NCI-H2107 treated with DMSO at 0.1 percent for 48 hours (cell line): Measurements from ENCODE around the gene CUX1.

Experiments used
- DNase-seq: peaks from one replicate; lab custom pipeline; 2025; ENCODE audit not compliant: unreplicated experiment; lab: John Stamatoyannopoulos, UW

CUX1 gene

DNA sequence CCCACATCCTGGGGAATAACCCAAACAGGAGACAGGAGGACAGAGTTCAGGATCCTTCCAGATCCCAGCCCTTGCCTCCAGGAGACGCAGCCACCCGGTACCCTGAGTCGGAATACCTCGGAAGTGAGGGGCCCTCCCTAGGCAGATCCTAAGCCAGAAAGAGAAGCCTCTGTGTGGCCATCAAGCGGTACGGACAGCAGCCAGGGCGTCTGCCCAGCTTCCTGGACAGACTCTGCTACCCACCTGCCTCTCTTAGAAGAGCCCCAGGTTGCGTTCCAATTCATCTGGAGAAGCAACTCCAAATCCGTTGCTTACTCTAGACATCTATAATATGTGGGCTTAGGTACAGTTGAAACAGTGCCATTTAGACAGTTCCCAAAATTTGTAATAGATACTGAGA, 249.1 kb downstream of the CUX1 start:
- DNase-seq = no peak

- no peak for DNase-seq
Measured at GRCh38 chr7:102068846-102069245, 251.4 kb downstream of the CUX1 start.

DNA sequence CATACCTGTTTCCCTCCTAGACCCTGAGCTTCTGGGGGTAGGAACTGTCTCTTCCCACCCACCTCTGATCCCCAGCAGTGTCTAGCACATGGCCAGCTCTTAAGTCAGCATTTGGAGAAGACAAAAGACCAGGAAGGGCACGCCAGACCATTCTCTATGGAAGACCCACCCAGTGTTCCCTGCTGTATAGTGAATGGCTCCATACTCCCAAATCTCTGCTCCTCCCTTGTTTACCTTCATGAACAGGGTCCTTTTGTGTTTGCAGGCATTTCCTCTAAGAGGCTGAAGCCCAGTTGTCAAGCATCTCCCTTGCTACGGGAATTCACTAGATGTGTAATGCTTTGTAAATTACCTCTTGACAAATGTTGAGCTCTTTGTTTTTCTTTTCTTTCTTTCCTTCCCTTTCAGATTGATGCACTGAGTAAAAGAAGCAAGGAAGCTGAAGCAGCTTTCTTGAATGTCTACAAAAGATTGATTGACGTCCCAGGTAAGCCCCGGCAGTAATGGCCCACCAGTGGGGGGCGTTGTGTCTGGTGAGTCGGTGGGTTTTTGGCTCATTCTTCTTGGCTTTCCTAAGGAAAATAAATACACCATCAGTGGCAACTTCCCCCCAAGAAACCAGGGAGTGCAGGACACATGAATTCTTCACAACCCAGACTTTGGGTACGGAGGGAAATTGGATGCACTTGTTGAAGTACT, 252.7 kb downstream of the CUX1 start:
- DNase-seq = no peak

DNA sequence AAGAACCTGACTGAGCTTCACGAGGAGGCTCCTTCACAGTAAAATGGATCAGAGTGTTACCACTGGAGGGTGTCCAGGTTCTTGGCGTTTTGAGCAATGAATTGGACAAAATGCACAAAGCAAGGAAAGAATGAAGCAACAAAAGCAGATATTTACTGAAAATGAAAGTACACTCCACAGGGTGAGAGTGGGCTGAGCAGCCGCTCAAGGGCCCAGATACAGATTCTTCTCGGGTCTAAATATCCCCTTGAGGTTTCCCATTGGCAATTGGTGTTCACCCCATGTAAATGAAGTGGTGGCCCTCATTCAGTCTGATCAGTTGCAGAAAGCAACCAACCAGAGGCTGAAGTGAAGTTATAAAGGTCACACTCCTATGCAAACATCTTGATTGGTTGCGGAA, 254.6 kb downstream of the CUX1 start:
- no peak for DNase-seq

DNA sequence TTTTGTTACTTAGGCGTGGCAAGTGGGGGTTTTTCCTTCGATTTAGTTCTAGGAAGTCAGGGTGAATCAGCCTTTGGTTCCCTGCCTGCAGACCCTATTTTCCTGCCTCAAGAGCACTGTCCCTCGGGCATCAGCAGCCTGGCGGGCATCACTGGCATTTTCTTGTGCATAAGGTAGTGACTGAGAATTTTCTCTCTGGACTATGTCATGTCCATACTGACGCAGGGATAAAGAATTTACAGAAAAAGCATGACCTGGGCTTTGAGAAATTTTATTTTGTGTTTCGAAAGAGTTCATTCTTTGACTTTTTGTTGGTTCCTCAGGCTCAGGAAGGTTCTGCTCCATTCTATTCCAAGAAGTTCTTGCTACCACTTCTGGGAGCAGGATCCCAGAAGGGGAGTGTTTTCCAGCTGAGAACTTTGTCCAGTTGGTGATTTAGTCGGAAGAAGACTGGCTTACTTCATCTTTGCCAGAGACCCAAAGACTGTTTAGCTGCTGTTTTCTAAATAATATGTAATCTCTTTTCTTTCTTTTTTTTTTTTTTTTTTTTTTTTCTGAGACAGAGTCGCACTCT, 255.3 kb downstream of the CUX1 start:
- no peak for DNase-seq

DNA sequence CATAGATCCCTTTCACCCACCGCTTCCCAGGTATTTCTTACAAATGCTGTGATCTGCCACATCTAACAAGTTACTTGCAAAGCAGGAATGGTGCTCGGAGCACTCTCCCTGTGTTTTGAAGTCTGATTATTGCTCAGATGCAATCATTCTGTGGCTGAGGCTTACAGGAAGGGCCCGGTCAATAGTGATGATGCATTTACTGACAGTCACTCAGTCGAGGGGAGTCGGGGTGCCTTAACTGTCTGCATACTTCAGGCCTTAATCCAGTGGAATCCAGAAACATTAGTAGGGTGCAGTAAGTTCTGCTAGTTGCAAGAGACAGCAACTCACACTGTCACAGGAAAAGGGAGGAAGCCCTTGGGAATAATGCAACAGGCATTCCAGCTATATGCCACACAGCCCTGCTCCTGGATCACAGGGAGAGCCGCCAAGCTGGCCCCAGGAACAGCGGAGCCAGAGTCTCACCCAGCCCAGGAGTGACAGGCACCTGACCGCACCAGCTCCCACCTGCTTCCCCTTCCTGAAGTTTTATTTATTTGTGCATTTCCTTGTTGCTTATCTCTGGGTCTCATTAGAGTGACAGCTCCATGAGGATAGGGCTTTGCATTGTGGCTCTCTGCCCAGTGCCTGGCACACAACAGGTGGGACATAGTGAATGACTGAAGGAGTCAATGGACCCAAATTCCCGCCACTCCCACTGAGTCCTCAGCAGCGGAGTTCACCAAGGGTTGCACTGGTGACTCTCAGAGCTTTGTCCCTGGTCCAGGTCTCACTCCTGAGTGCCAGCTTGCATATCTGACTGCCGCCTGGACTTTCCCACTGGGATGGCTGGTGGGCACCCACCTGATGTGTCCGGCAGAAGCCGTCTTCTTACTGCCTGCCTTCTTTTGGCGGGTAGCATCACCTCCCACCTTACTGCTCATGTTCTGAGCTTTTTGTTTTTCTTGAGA, 256.8 kb downstream of the CUX1 start:
- no peak for DNase-seq

DNA sequence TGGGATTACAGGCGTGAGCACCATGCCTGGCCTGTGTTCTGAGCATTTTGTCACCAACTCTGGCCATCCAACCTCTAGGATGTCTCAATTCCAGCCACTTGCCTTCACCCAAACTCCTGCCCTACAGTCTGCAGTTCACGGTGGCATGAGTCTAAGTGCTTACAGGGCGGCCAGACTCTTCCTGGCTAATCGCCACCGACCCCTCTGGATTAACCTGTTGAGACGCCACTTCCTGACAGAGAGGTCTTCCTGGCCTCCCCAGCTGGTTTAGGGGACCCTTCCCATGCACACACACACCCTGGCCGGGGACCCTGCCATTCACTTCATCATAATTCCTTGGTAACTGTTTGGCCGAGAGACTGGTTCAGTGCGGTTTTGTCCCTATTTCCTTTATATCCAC, 257.7 kb downstream of the CUX1 start:
- DNase-seq = no peak

GRCh38 chr7:102075553-102076135, 258.2 kb downstream of the CUX1 start:
- no peak for DNase-seq

GRCh38 chr7:102077081-102077480, 259.7 kb downstream of the CUX1 start:
- no peak for DNase-seq

GRCh38 chr7:102079140-102080018, 262.0 kb downstream of the CUX1 start:
- no peak for DNase-seq

- DNase-seq = no peak
Measured at GRCh38 chr7:102080019-102080433, 262.6 kb downstream of the CUX1 start.

DNA sequence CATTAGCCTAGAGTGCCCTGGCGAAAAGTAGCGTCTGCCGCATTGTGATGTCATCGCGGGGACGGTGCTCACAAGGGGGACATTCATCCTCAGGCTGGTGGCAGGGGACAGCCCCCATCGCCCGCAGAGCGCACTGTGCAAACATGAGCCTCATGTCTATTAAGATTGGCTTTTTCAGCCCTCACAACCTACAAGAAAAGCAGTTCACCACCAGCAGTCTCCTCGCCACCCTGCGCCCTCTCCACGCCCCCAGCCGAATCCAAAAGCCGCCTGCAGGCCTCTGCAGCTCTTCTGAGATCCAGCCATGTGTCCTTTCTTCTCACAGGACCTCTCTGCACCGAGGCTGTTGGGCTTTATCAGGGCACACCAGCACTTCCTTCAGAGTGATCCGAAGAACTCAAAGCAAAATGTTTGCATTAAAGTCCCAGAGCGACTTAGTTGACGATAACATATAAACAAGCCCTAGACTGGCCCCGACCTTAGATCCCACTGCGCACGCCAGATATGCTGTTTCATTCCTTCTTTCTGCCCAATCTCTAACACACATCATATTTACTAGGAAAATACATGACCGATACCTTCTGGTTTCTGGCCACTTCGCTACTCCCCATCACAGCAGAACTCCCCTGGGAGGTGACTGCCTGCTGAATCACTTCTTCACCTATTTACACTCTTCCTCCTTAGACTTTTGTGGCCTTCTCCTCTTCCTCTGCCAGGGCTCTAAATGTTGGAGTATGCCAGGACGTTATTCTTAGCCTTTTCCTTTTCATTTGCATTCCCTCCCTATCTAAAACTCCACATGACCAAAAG, 263.2 kb downstream of the CUX1 start:
- no peak for DNase-seq

DNA sequence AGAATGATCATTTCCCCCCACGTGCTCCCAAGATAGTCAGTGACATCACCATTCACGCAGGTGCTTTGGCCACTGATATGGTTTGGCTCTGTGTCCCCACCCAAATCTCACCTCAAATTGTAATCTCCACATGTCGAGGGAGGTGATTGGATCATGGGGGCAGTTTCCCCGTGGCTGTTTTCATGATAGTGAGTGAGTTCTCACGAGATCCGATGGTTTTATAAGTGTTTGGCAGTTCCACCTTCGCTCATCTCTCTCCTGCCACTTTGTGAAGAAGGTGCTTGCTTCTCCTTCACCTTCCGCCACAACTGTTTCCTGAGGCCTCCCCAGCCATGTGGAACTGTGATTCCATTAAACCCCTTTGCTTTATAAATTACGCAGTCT, 263.8 kb downstream of the CUX1 start:
- DNase-seq = no peak

DNA sequence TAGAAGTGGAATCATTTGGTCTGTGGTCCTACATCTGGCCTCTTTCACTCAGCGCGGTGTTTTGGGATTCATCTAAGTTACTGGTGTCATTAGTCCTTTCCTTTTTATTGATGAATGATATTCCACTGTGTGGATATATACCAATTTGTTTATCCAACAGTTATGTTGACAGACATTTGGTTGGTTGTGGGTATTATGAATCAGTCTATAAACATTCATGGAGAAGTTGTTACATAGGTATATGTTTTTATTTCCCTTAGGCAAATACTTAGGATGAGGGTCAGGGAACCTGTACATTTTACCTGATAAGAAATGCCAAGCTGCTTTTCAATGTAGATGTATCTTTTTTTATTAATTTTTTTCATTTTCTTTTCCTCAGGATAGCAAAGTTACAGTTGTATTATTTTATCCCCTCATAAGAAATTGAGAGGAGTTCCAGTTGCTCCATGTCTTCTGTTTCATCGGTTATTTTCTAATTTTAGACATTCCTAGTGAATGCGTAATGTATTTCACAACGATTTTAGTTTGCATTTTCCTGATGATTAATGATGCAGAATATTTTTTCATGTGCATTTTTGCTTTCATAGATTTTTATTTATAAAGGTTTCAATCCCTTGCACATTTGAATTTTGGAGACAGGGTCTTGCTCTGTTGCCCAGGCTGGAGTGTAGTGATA, 265.4 kb downstream of the CUX1 start:
- no peak for DNase-seq

DNA sequence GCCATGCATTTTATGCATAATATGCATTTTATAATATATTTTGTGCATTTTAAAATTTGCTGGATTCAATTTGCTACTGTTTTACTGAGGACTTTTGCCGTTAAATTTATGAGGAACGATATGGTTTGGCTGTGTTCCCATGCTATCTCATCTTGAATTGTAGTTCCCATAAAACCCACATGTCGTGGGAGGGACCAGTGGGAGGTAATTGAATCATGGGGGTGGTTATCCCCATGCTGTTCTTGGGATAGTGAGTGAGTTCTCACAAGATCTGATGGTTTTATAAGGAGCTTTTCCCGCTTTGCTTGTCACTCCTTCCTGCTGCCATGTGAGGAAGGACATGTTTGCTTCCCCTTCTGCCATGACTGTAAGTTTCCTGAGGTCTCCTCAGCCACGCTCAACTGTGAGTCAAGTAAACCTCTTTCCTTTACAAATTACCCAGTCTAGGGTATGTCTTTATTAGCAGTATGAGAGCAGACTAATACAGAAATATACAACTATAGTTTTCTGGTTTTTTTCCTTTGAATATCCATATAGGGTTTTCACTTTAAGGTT, 267.9 kb downstream of the CUX1 start:
- no peak for DNase-seq

DNA sequence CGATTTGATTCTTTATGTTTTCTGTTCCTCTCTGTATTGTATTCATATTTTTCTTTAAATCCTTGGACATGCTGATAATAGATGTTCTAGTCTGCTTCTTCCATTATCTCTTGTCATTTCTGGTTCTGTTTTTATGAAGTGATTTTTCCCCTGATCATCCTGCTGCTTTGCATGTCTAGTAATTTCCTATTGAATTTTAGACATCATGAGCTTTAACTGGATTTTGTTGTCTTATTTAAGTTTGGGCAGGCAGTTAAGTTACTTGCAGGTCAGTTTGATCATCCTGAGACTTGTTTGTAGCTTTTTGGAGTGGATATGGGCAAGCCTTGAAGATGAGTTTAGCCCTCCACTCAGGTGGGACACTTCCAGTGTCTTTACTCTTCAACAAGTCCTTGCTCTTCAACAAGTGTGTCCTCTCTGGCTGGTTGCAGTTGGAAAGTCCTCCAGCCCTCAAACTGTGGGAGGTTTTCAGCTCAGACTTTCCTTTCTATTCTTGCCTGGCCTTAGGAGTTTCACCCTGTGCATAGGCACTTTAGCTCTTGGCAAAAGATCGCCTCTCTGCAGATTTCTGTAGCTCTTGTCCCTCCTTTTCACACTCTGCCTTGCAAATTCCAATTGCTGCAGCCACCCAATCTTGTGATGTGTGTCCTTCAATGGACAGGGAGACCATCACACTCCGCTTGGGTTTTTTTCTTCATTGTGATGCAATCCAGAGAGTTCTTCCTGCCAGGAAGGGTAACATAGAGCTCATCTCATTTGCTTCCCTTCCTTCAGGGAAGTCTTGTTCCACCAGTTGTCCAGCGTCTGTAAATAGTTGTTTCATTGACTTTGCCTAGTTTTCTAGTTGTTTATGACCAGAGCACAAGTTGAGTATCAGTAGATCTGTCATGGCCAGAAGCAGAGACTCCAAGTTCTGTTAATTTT, 272.0 kb downstream of the CUX1 start:
- DNase-seq = no peak

GRCh38 chr7:102093599-102094315, 276.3 kb downstream of the CUX1 start:
- no peak for DNase-seq
